ENCODE results near the gene COX5B. TPM values are rescaled to one million over a fixed set of nuclear protein-coding genes. Genes with fewer than 3 reads are reported as not detected.

The COX5B gene
- total RNA-seq, 1 experiment from 2014 or later: 346 TPM

DNA sequence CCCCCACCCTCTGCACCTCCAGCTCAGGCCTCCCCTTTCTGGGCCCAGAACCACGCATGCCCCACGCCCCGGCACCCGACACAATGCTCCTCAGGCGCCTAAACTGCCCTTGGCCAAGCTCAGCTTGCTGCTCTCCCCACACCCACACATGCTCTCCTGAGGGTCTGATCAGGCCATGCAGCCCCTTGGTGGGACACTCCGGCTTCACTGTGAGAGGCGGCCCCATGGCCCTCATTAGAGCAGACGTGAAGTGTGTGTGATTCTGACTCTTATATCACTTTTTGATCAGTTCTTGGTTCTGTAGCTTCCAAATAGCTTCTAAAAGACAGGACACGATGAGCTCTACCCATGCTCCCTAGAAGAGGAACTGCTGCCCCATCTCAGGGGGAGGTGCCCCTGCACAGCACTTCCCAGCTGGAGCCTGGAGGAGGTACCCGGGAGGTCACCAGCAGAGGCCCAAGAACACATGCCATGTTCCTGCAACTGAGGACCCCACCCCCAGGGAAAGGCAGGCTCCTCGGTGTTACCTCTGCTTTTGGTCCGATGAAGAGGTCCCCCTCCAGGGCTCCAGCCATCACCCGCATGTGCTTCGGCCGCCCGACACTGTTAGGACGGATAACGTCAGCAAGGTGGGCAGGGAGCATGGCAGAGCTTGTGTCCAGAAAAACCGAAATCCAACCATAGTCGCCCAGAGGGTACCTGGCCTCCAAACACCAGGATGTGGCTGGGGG lies 14.3 kb downstream of the COX5B start:
- DNase-seq (ENCODE audit: low spot score): no peak
- Mint-ChIP-seq H3K4me3 (no peak overlapping the region), H3K36me3 (peaks cover 32% of the 10 kb centered on the region), H3K27ac (peak overlapping the region; percentile 57; the same call in 1 of the 2 replicates), H3K9me3 (peaks cover 4% of the 10 kb centered on the region), H3K27me3 (ENCODE audit: low read depth) (no peaks in the 10 kb centered on the region), H3K4me1 (peaks cover 25% of the 10 kb centered on the region)
- ChIA-PET CTCF (interaction anchor here (0.9 to 5.0 kb wide), 5 partner anchors 9 to 70 kb away, joined by 3 to 99 read pairs (median 3); no protein-coding TSS in a partner anchor), POLR2A (interaction anchor here (1.3 to 2.5 kb wide), 2 partner anchors 10 to 14 kb away, joined by 3 to 13 read pairs; partner anchors contain the start of gene COX5B)
- no peak for ATAC-seq
- TF ChIP-seq TEAD1 (CRISPR knock-in tag; IDR thresholded peaks at IDR 0.05) (no peak), ZBTB21 (CRISPR knock-in tag; IDR thresholded peaks at IDR 0.05; ENCODE audit: borderline replicate concordance) (no peak)
- TF ChIP-seq, protein P1, sequence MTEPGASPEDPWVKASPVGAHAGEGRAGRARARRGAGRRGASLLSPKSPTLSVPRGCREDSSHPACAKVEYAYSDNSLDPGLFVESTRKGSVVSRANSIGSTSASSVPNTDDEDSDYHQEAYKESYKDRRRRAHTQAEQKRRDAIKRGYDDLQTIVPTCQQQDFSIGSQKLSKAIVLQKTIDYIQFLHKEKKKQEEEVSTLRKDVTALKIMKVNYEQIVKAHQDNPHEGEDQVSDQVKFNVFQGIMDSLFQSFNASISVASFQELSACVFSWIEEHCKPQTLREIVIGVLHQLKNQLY (CRISPR knock-in tag; IDR thresholded peaks at IDR 0.05): no peak
- TF ChIP-seq, protein P2, sequence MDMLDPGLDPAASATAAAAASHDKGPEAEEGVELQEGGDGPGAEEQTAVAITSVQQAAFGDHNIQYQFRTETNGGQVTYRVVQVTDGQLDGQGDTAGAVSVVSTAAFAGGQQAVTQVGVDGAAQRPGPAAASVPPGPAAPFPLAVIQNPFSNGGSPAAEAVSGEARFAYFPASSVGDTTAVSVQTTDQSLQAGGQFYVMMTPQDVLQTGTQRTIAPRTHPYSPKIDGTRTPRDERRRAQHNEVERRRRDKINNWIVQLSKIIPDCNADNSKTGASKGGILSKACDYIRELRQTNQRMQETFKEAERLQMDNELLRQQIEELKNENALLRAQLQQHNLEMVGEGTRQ (CRISPR knock-in tag; IDR thresholded peaks at IDR 0.05): no peak

DNA sequence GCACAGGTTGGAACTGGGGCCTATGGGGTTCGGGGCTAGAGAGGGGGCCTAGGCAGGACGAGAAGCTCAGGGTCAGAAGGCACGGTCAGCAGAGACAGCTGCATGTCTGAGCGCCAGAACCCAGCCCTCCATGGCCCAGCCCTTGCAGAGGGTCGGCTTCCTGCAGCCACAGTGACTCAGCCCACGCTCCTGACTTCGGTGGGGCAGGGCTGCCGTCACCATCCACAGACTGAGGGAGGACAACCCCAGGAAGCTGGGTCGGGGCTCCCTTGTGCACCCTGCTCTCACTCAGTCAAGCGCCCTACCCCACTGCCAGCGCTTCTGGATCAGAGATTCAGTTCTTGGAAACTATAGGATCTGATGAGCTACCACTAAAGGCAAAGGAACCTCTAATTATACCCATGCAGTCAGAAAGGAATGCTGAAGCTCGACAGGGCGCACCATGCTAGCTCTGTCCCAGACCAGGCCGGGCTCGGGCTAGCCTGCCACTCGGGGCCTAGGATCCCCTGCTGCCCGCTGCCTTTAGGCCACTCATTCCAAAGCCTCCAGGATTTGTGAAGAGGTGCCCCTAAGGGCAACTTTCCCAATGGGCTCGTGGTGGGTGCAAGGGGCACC lies 15.0 kb downstream of the COX5B start:
- Mint-ChIP-seq H3K4me1 (peaks cover 26% of the 10 kb centered on the region), H3K27ac (no peak overlapping the region), H3K27me3 (ENCODE audit: low read depth) (no peaks in the 10 kb centered on the region), H3K36me3 (peaks cover 27% of the 10 kb centered on the region), H3K4me3 (no peak overlapping the region), H3K9me3 (no peaks in the 10 kb centered on the region)
- TF ChIP-seq, protein P2 (CRISPR knock-in tag; IDR thresholded peaks at IDR 0.05): no peak
- TF ChIP-seq NFATC4 (CRISPR knock-in tag; IDR thresholded peaks at IDR 0.05) (no peak), NR2C2 (CRISPR knock-in tag; IDR thresholded peaks at IDR 0.05) (no peak), SMAD3 (CRISPR knock-in tag; IDR thresholded peaks at IDR 0.05; ENCODE audit: borderline replicate concordance) (no peak), CBFB (CRISPR knock-in tag; IDR thresholded peaks at IDR 0.05; ENCODE audit: low read depth) (no peak), TCF7 (CRISPR knock-in tag; IDR thresholded peaks at IDR 0.05; ENCODE audit: low read depth) (no peak), EMX1 (CRISPR knock-in tag; IDR thresholded peaks at IDR 0.05) (no peak), SOX15 (CRISPR knock-in tag; IDR thresholded peaks at IDR 0.05) (no peak)
- TF ChIP-seq, protein P3, sequence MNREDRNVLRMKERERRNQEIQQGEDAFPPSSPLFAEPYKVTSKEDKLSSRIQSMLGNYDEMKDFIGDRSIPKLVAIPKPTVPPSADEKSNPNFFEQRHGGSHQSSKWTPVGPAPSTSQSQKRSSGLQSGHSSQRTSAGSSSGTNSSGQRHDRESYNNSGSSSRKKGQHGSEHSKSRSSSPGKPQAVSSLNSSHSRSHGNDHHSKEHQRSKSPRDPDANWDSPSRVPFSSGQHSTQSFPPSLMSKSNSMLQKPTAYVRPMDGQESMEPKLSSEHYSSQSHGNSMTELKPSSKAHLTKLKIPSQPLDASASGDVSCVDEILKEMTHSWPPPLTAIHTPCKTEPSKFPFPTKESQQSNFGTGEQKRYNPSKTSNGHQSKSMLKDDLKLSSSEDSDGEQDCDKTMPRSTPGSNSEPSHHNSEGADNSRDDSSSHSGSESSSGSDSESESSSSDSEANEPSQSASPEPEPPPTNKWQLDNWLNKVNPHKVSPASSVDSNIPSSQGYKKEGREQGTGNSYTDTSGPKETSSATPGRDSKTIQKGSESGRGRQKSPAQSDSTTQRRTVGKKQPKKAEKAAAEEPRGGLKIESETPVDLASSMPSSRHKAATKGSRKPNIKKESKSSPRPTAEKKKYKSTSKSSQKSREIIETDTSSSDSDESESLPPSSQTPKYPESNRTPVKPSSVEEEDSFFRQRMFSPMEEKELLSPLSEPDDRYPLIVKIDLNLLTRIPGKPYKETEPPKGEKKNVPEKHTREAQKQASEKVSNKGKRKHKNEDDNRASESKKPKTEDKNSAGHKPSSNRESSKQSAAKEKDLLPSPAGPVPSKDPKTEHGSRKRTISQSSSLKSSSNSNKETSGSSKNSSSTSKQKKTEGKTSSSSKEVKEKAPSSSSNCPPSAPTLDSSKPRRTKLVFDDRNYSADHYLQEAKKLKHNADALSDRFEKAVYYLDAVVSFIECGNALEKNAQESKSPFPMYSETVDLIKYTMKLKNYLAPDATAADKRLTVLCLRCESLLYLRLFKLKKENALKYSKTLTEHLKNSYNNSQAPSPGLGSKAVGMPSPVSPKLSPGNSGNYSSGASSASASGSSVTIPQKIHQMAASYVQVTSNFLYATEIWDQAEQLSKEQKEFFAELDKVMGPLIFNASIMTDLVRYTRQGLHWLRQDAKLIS (CRISPR knock-in tag; IDR thresholded peaks at IDR 0.05; ENCODE audit: borderline replicate concordance): no peak
- TF ChIP-seq, protein P4, sequence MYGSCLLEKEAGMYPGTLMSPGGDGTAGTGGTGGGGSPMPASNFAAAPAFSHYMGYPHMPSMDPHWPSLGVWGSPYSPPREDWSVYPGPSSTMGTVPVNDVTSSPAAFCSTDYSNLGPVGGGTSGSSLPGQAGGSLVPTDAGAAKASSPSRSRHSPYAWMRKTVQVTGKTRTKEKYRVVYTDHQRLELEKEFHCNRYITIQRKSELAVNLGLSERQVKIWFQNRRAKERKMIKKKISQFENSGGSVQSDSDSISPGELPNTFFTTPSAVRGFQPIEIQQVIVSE (CRISPR knock-in tag; IDR thresholded peaks at IDR 0.05; ENCODE audit: borderline replicate concordance): no peak
- TF ChIP-seq, protein P1 (CRISPR knock-in tag; IDR thresholded peaks at IDR 0.05): no peak
- ATAC-seq: no peak
- ChIA-PET POLR2A (interaction anchor here (1.3 to 2.5 kb wide), 2 partner anchors 10 to 15 kb away, joined by 3 to 13 read pairs; partner anchors contain the start of gene COX5B), CTCF (interaction anchor here (0.9 to 5.0 kb wide), 4 partner anchors 10 to 70 kb away, joined by 3 to 99 read pairs (median 4); no protein-coding TSS in a partner anchor)
- DNase-seq (ENCODE audit: low spot score): no peak

Measured in WTC11 (cell line).